ENCODE data around the gene AIM2.
"Not testable (repeated sequence)": the region's sequence is repeated elsewhere in the genome, so short reads cannot be mapped to it uniquely, and the experiment has no call there.

Gene AIM2

DNA sequence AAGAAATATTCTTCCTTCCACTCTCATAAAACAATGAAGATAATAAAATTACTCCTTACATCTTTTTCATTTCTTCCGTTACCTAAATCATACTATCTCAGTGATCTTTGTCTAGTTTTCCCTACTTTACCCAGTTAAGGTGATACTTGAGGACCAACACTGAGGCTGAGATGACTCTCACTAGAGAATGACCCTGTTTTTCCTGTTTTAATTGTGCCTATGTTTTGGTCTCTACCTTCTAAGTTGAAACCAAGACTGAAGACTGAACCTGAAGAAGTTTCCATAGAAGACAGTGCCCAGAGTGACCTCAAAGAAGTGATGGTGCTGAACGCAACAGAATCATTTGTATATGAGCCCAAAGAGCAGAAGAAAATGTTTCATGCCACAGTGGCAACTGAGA is 25.1 kb downstream of the AIM2 start:
- H3K27me3 ChIP-seq (ENCODE audit: low read depth, low read length): no peaks in the 10 kb centered on the region
- no peak overlapping the region for H3K4me3 ChIP-seq (ENCODE audit: low read depth in 1 of 2, low read length in 2 of 2)
- peaks cover 0 to 12% of the 10 kb centered on the region in 2 donors for H3K4me1 ChIP-seq (ENCODE audit: control insufficient read depth in 1 of 2, insufficient read depth in 2 of 2, low read length in 2 of 2)
- H3K27ac ChIP-seq (ENCODE audit: low read length): no peak overlapping the region
- peaks cover 62 to 64% of the 10 kb centered on the region in 2 donors for H3K36me3 ChIP-seq (ENCODE audit: control insufficient read depth in 1 of 2, insufficient read depth in 2 of 2, low read length in 2 of 2)
- no peaks in the 10 kb centered on the region for H3K9me3 ChIP-seq (ENCODE audit: control insufficient read depth in 1 of 2, low read length in 2 of 2)

DNA sequence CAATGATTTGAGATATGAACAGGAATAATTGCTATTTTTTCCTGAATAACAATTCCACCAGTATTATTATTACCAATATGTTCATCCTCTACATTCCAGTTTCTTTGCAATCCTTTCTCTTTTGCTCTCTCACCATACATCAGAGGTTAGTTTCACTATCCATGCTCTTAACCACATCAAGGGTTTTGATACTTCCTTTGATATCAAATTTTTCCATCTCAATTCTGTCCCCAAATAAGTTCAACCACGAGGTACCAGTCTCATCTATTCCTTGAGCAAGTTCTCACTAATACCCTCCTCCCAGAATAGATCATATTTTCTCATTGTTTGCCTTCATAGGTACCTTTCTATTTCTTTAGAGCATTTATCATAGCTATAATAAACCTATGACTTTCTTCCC is 30.1 kb downstream of the AIM2 start:
- H3K4me3 ChIP-seq (ENCODE audit: low read depth in 1 of 2, low read length in 2 of 2); H3K27ac ChIP-seq (ENCODE audit: low read length); H3K27me3 ChIP-seq (ENCODE audit: low read depth, low read length); H3K9me3 ChIP-seq (ENCODE audit: control insufficient read depth in 1 of 2, low read length in 2 of 2); H3K4me1 ChIP-seq (ENCODE audit: control insufficient read depth in 1 of 2, insufficient read depth in 2 of 2, low read length in 2 of 2): not testable (repeated sequence)
- H3K36me3 ChIP-seq (ENCODE audit: control insufficient read depth in 1 of 2, insufficient read depth in 2 of 2, low read length in 2 of 2): peaks cover 34 to 45% of the 10 kb centered on the region in 2 donors

DNA sequence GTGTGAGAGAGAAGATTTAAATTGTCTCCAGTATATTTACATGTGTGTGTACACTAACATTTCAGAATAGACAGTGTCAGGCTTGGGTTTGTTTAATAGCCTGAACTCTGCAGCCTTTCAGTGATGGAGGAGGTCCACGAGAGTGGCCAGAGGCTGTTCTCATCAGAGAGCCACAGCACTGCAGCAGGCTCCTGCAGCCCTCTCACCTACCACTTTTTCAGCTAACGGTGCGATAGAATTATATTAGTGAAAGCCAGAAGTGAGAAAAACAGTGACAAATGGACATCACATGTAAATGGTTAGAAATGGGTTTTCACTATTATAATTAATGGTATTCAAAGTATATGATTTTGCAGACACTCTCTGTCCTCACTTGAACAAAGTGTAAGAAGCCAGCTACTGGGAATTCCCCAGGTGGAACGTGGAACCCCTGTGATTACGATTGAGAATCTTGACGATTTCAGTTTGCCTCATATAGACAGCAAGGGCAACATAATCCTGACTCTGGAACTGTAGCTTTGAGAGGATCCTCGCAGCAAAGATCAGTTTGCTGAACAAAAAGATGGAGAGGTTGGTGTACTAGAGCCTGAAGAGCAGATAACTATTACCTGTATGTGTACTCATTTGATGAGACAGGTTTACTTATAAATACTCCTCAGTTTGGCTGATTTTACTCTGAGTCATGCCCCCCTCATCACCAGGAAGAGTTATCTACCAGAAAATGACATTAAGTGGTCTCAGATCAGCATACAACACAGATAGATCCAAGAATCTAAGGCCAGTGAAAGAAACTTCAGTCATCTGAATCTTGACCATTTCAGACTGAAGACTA is 35.5 kb downstream of the AIM2 start:
- no peak overlapping the region for H3K27ac ChIP-seq (ENCODE audit: low read length)
- no peak overlapping the region for H3K4me3 ChIP-seq (ENCODE audit: low read depth in 1 of 2, low read length in 2 of 2)
- H3K36me3 ChIP-seq (ENCODE audit: control insufficient read depth in 1 of 2, insufficient read depth in 2 of 2, low read length in 2 of 2): peaks cover 42 to 56% of the 10 kb centered on the region in 2 donors
- no peaks in the 10 kb centered on the region for H3K4me1 ChIP-seq (ENCODE audit: control insufficient read depth in 1 of 2, insufficient read depth in 2 of 2, low read length in 2 of 2)
- H3K27me3 ChIP-seq (ENCODE audit: low read depth, low read length): no peaks in the 10 kb centered on the region
- H3K9me3 ChIP-seq (ENCODE audit: control insufficient read depth in 1 of 2, low read length in 2 of 2): no peaks in the 10 kb centered on the region

DNA sequence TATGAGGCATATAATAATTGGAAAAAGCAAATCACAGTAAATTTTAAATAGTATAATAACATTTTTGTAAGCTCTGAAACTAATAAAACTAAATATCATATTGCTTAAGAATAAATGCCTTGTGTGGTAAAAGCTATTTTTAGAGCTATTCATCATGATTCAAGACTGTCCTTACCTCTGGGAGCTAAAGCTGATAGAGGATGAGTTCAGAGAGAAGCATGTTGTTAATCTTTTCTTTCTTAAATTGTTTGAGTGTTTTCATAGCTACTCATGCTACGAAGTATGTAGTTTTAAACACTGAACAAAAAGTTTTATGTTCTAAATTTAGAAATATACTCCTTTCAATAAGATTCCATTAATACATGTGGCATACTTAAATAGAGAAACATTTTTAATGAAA is 36.4 kb downstream of the AIM2 start:
- Histone ChIP-seq H3K36me3 (ENCODE audit: control insufficient read depth in 1 of 2, insufficient read depth in 2 of 2, low read length in 2 of 2) (peaks cover 44 to 60% of the 10 kb centered on the region in 2 donors), H3K27ac (ENCODE audit: low read length) (no peak overlapping the region), H3K27me3 (ENCODE audit: low read depth, low read length) (no peaks in the 10 kb centered on the region), H3K9me3 (ENCODE audit: control insufficient read depth in 1 of 2, low read length in 2 of 2) (no peaks in the 10 kb centered on the region), H3K4me1 (ENCODE audit: control insufficient read depth in 1 of 2, insufficient read depth in 2 of 2, low read length in 2 of 2) (no peaks in the 10 kb centered on the region), H3K4me3 (ENCODE audit: low read depth in 1 of 2, low read length in 2 of 2) (no peak overlapping the region)

DNA sequence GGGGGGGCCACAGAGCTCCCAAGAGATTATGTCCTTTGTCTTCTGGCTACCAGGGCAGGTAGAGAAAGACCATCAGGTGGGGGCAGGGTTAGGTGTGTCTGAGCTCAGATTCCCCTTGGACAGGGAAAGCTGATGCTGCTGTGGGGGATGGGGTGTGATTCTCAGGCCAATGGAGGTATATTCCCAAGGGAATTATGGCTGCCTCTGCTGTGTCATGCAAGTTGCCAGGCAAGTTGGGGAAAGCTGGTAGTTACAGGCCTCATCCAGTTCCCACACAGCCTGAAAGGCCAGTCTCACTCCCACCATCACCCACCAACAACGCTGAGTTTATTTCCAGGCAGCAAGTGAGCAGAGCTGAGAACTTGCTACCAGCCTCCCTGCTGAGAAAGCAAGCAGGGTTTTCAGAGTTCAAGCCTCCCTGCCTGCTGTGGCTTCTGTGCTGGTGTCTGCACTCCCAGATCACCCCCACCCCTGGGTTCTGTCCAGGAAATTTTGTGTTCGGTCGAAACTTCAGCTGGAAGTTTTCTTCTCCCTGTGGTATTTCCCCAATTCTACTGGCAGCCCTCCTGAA is 45.6 kb downstream of the AIM2 start:
- Histone ChIP-seq H3K36me3 (ENCODE audit: control insufficient read depth in 1 of 2, insufficient read depth in 2 of 2, low read length in 2 of 2) (peaks cover 31 to 55% of the 10 kb centered on the region in 2 donors), H3K4me1 (ENCODE audit: control insufficient read depth in 1 of 2, insufficient read depth in 2 of 2, low read length in 2 of 2) (peaks cover 0 to 16% of the 10 kb centered on the region in 2 donors), H3K27ac (ENCODE audit: low read length) (no peak overlapping the region)

DNA sequence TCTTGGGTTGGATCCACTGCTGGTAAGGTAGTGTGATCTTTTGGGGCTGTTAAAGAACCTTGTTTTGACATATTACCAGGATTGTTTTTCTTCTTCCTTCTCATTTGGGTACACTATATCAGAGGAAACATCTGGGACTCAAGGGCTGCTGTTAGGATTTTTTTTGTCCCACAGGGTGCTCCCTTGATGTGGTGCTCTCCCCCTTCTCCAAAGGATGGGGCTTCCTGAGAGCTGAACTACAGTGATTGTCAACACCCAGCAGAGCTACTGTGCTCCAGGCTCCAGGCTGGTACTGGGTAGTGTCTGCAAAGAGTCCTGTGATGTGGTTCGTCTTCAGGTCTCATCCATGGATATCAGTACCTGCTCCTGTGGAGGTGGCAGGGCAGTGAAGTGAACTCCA is 46.3 kb downstream of the AIM2 start:
- Histone ChIP-seq H3K27me3 (ENCODE audit: low read depth, low read length) (no peaks in the 10 kb centered on the region), H3K9me3 (ENCODE audit: control insufficient read depth in 1 of 2, low read length in 2 of 2) (no peaks in the 10 kb centered on the region), H3K27ac (ENCODE audit: low read length) (no peak overlapping the region), H3K4me3 (ENCODE audit: low read depth in 1 of 2, low read length in 2 of 2) (no peak overlapping the region), H3K4me1 (ENCODE audit: control insufficient read depth in 1 of 2, insufficient read depth in 2 of 2, low read length in 2 of 2) (peaks cover 0 to 16% of the 10 kb centered on the region in 2 donors), H3K36me3 (ENCODE audit: control insufficient read depth in 1 of 2, insufficient read depth in 2 of 2, low read length in 2 of 2) (peaks cover 27 to 53% of the 10 kb centered on the region in 2 donors)

More for the DNA sequence above, 45.6 kb downstream of the AIM2 start:
- Histone ChIP-seq H3K4me3 (ENCODE audit: low read depth in 1 of 2, low read length in 2 of 2) (no peak overlapping the region), H3K9me3 (ENCODE audit: control insufficient read depth in 1 of 2, low read length in 2 of 2) (no peaks in the 10 kb centered on the region), H3K27me3 (ENCODE audit: low read depth, low read length) (no peaks in the 10 kb centered on the region)

DNA sequence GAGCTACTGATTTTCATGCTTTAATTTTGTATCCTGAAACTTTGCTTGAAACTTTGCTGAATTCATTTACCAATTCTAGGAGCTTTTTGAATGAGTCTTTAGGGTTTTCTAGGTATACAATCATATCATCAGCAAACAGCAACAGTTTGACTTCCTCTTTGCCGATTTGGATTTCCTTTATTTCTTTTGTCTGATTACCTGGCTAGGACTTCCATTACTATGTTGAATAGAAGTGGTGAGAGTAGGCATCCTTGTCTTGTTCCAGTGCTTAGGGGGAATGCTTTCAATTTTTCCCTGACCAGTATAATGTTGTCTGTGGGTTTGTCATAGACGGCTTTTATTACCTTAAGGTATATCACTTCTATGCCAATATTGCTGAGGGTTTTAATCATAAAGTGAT is 49.7 kb downstream of the AIM2 start:
- peaks cover 15 to 33% of the 10 kb centered on the region in 2 donors for H3K36me3 ChIP-seq (ENCODE audit: control insufficient read depth in 1 of 2, insufficient read depth in 2 of 2, low read length in 2 of 2)
- H3K27ac ChIP-seq (ENCODE audit: low read length); H3K4me3 ChIP-seq (ENCODE audit: low read depth in 1 of 2, low read length in 2 of 2): not testable (repeated sequence)

DNA sequence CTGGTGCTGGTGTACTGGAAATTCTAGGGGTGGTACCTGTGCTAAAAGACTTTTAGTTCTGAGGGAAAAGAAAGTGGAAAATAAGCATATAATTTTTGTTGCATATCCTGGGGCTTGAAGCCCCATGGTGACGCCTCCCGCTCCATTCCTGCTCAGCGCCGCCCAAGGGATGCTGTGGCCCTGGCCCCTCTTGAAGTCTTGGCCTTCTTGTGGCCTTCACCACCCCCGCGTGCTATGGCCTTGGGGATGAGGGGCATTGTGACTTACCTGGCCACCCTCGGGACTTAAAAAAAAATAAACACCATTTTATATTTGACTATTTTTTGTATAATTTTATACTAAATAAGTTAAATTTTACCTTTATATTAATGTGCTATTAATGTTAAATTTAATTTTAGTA is 51.5 kb downstream of the AIM2 start:
- Histone ChIP-seq H3K27me3 (ENCODE audit: low read depth, low read length) (no peaks in the 10 kb centered on the region), H3K9me3 (ENCODE audit: control insufficient read depth in 1 of 2, low read length in 2 of 2) (no peaks in the 10 kb centered on the region), H3K36me3 (ENCODE audit: control insufficient read depth in 1 of 2, insufficient read depth in 2 of 2, low read length in 2 of 2) (peaks cover 17 to 21% of the 10 kb centered on the region in 2 donors), H3K27ac (ENCODE audit: low read length) (no peak overlapping the region), H3K4me3 (ENCODE audit: low read depth in 1 of 2, low read length in 2 of 2) (no peak overlapping the region), H3K4me1 (ENCODE audit: control insufficient read depth in 1 of 2, insufficient read depth in 2 of 2, low read length in 2 of 2) (peaks cover 0 to 16% of the 10 kb centered on the region in 2 donors)

More for the DNA sequence above, 49.7 kb downstream of the AIM2 start:
- H3K9me3 ChIP-seq (ENCODE audit: control insufficient read depth in 1 of 2, low read length in 2 of 2); H3K27me3 ChIP-seq (ENCODE audit: low read depth, low read length): not testable (repeated sequence)
- H3K4me1 ChIP-seq (ENCODE audit: control insufficient read depth in 1 of 2, insufficient read depth in 2 of 2, low read length in 2 of 2): peaks cover 0 to 21% of the 10 kb centered on the region in 2 donors

DNA sequence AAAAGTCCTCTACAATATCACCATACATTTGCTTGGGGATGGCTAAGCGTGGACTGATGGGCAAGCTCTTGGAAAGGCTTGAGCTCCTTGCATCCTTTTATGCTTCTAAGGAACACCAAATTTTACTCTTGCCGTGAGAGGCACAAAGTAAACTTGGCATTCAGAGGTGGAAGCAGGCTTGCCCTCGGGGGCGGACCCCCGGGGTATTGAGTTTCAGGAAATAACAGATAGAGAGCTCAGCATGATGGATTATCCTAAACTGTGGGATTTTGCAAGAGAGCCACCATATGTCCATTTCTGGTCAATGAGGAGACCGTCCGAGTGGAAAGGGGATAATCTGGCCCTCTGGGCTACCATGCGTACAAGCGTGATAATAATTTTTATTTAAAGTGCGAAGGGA is 52.8 kb downstream of the AIM2 start:
- H3K4me3 ChIP-seq (ENCODE audit: low read depth in 1 of 2, low read length in 2 of 2): no peak overlapping the region
- H3K27ac ChIP-seq (ENCODE audit: low read length): no peak overlapping the region
- H3K36me3 ChIP-seq (ENCODE audit: control insufficient read depth in 1 of 2, insufficient read depth in 2 of 2, low read length in 2 of 2): peaks cover 9 to 28% of the 10 kb centered on the region in 2 donors
- H3K27me3 ChIP-seq (ENCODE audit: low read depth, low read length): no peaks in the 10 kb centered on the region
- no peaks in the 10 kb centered on the region for H3K9me3 ChIP-seq (ENCODE audit: control insufficient read depth in 1 of 2, low read length in 2 of 2)
- peaks cover 0 to 12% of the 10 kb centered on the region in 2 donors for H3K4me1 ChIP-seq (ENCODE audit: control insufficient read depth in 1 of 2, insufficient read depth in 2 of 2, low read length in 2 of 2)

DNA sequence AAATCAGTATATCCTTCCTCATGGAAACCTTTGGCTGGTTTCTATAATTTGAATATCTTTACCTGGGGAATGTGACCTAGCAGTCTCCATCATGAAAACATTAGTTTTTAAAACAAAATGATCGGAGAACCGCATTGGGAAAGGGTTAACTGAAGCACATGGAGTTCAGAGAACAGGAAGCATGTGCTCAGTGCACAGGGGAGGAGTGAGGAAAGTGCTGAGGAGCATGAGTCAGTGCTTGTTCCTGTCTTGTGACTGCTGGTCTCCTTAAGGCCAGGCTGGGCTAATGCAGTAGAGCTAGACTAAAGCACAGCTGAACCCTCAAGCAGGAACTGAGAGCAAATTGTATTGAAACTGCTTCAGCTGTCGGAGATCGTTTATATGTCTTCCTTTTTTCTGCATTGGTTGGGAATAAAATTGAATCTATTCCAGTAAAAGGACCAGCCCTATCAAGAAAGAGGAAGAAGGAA is 61.1 kb downstream of the AIM2 start:
- Histone ChIP-seq H3K4me1 (ENCODE audit: control insufficient read depth in 1 of 2, insufficient read depth in 2 of 2, low read length in 2 of 2) (peaks cover 0 to 12% of the 10 kb centered on the region in 2 donors), H3K9me3 (ENCODE audit: control insufficient read depth in 1 of 2, low read length in 2 of 2) (no peaks in the 10 kb centered on the region), H3K27me3 (ENCODE audit: low read depth, low read length) (no peaks in the 10 kb centered on the region), H3K4me3 (ENCODE audit: low read depth in 1 of 2, low read length in 2 of 2) (peak overlapping the region; percentile 10 to 26), H3K27ac (ENCODE audit: low read length) (peak overlapping the region; percentile 50), H3K36me3 (ENCODE audit: control insufficient read depth in 1 of 2, insufficient read depth in 2 of 2, low read length in 2 of 2) (peaks cover 28 to 29% of the 10 kb centered on the region in 2 donors)

DNA sequence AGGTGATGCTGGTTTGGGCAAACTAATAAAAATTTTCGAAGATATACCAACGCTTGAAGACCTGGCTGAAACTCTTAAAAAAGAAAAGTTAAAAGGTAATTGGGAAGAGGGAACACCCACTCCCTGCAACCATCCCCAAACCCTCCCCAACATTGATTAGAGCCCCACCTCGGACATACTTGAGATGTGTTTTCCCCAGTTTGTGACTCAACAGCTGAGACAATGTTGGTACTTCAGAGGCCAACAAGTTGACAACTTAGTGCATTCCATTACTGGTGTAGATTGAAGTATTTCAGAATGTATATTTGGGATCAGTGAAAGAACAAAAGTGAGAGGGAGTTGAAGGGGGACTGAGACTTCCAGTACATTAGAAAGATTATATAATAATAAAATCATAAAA is 61.7 kb downstream of the AIM2 start:
- Histone ChIP-seq H3K9me3 (ENCODE audit: control insufficient read depth in 1 of 2, low read length in 2 of 2) (no peaks in the 10 kb centered on the region), H3K36me3 (ENCODE audit: control insufficient read depth in 1 of 2, insufficient read depth in 2 of 2, low read length in 2 of 2) (peaks cover 22 to 34% of the 10 kb centered on the region in 2 donors), H3K4me3 (ENCODE audit: low read depth in 1 of 2, low read length in 2 of 2) (no peak overlapping the region), H3K4me1 (ENCODE audit: control insufficient read depth in 1 of 2, insufficient read depth in 2 of 2, low read length in 2 of 2) (peaks cover 0 to 12% of the 10 kb centered on the region in 2 donors), H3K27me3 (ENCODE audit: low read depth, low read length) (no peaks in the 10 kb centered on the region), H3K27ac (ENCODE audit: low read length) (peak overlapping the region; percentile 2)
